Pulmonary artery endothelial cell (primary cell): ENCODE results near the gene MARCHF10. TPM values are rescaled to one million over a fixed set of nuclear protein-coding genes. Genes with fewer than 3 reads are reported as not detected.

Source experiments
- DNase-seq: peaks from one replicate; pipeline ENCODE4 v3.0.0-alpha.2; 2011; ENCODE audit warnings: low read depth, low spot score
- total RNA-seq: library from RNA; depleted of rRNA; stranded (reverse); fragments of >200 nt; gene quantifications from 2 replicates; pipeline ENCODE4 v1.2.3, GENCODE V29; 2014

The MARCHF10 gene
- total RNA-seq, 1 donor from 2014 or later = not detected

GRCh38 chr17:62821189-62822079 lies 13.3 kb upstream of the MARCHF10 start:
- DNase-seq = no peak

DNA sequence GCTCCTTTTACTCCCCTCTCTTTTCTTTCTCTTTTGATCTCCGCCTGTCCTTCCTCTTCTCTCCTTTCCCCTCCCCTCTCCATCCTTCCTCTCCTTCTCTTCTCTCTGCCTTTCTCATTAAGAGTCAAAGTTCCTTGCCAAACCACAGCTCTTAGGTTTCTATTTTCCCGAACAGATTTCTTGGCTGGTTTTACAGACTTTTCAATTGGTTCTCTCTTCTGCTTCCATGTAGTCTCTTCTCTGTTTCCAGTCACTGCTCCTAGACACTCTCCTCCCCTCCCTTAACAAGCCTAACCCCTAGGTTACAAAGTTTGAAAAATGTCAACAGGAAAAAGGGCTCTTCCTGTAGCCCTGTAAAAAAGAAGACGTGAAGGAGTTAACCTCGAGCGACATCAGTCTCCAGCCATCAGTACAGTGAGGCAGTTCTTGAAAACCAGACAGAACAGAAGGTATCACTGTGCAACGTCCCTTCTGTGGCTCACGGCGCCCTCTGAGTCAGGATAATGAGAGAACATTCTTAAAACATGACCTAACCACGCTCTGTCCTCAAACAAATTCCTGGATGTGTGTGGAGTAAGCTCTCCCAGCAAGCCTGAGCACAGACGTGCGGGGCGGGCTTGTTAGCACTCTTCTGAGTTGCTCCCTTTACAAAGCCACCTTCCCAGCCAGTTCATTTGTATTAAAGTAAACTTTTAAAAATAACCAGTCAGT lies 11.6 kb upstream of the MARCHF10 start:
- DNase-seq = peak; percentile 68

- DNase-seq = no peak
Observed at GRCh38 chr17:62818526-62818925, 10.4 kb upstream of the MARCHF10 start.

DNA sequence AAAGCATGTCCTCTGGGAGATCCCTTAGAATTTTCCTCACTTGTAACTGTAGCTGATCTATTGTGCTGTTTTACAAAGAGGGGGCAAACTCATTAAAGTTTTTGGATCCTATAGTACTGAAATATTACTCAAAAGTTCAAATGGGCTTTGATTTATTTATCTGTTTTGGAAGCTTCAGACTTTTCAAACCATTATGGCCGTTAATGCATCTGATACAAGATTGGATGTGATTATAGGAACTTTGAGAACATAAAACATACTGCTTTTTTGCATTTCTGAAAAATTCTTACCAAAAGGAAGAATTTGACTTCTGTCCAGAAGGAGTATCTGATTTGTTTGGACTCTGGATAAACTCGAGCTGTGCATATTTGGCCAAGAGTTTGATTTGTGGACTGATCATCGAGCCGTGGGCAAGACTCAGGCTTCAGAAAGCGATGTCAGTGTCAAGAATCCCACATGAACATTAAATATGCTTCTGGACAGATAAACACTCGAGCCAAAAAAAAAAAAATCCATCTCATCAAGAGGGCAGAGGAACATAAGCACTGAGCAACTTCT lies 8.2 kb upstream of the MARCHF10 start:
- DNase-seq = no peak

GRCh38 chr17:62809656-62810055 lies 1.5 kb upstream of the MARCHF10 start:
- DNase-seq = no peak

- no peak for DNase-seq
Observed at GRCh38 chr17:62808576-62808970, 459 bp upstream of the MARCHF10 start.

DNA sequence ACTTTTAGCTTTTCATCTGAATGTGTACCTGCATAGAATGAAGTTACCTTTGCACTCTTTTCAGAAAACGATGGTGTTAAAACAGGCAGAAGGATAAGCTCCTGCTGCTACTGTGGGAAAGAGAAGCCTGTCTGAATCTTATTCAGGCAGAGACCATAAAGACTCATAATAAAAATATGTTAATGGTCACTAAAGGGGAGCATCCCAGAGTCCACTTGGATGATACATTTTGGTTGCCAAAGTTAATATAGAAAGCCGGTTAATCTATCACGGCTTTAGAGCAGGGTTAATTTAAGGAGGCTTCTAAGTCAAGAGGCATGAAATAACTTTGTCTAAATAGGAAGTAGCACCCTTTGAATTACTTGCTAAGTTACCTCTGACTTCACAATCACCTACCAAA lies 2.9 kb downstream of the MARCHF10 start:
- DNase-seq = no peak

GRCh38 chr17:62804822-62805221 lies 3.3 kb downstream of the MARCHF10 start:
- no peak for DNase-seq

DNA sequence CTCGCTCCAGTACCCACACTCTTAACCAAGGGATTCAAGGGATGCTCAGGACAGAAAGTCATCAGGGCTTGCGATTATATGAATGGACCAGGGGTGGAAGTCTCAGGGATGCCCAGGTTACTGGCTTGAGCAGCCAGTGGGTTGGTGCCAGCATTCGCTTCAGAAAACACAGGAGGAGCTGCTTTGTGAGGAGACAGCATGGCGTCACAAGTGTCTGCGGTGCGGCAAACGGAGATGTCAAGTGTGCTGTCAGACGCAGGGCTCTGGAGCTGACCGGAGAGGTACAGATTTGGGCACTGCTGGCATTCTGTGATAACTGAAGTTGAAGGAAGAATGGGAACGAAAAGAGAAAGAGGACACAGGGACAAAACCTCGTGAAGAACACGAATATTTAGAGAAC lies 4.1 kb downstream of the MARCHF10 start:
- DNase-seq = no peak

- DNase-seq = no peak
Observed at GRCh38 chr17:62802561-62803205, 5.4 kb downstream of the MARCHF10 start.

DNA sequence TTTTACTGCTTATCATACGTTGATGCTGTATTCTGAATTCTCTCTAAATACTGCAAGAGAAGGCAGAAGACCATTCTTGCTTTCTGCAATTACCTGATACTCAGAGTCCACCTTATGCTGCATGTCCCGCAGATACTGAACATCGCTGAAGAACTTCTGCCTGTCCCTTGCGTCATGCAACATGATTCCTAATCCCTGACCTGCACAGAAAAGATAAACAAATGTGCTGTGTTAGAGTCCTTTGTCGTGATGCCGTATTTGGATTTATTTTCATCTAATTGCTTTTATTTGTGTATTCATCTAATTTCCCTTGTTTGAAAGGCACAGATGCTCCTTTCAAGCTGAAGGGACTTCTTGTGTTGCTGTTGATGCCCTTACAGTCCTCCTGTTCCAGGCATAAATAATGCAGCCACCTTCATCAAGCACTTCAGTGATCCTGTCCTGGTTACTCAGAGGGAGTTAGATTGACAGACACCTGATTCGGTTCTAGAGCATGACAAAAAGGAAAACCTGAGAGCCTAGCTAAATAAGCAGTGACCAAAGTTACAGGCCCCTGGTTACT lies 6.5 kb downstream of the MARCHF10 start:
- DNase-seq = no peak

- no peak for DNase-seq
Observed at GRCh38 chr17:62800585-62800984, 7.5 kb downstream of the MARCHF10 start.

DNA sequence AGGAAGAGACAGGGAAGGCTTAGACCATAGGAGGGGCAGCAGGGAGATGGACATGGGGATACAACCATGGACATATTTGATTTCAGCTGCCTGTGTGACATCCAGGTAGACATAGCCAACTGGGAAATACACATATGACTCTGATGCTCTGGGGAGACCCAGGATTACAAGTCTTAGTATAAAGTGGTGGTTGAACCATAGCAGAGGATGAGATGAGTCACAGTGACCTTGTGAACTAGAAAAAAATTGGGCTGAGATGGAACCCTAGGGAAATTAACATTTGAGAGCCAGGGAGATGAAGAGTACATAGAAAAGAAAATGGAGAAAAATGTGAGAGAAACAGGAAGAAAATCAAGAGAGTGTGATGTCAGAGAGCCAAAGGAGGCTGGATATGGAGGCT lies 10.2 kb downstream of the MARCHF10 start:
- DNase-seq = no peak

- DNase-seq = no peak
Observed at GRCh38 chr17:62796291-62796690, 11.8 kb downstream of the MARCHF10 start.

DNA sequence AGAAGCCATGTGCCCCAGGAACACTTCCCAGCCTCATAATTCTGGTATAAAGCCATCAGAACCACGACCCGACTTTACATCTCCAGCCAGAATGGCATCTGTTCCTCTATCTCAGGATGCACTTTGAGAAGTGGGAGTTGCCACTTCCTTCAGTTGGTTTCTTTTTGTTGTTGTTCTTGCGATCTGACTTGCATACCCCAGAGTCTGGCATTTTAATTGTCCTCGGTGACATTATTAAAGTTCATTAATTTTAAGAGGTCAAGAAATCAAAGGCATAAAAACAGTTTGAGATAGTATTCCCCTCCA lies 13.5 kb downstream of the MARCHF10 start:
- no peak for DNase-seq

- DNase-seq = no peak
Observed at GRCh38 chr17:62793919-62794665, 14.0 kb downstream of the MARCHF10 start.

GRCh38 chr17:62792447-62792800 lies 15.7 kb downstream of the MARCHF10 start:
- DNase-seq = no peak

GRCh38 chr17:62791767-62792446 lies 16.2 kb downstream of the MARCHF10 start:
- DNase-seq = no peak

- no peak for DNase-seq
Observed at GRCh38 chr17:62791235-62791734, 16.8 kb downstream of the MARCHF10 start.

- DNase-seq = no peak
Observed at GRCh38 chr17:62790564-62790986, 17.5 kb downstream of the MARCHF10 start.
